SK-N-MC (cell line): ENCODE results near the gene LY6G5C.

Experiments used
- DNase-seq: peaks from one replicate; pipeline ENCODE4 v3.0.0-alpha.2; 2011; ENCODE audit warnings: low read depth, low spot score
- H3K27ac ChIP-seq: fragments of 200-600 bp; sonication (generic); 2 replicates; pipeline ENCODE4 v1.5.1; 2016; ENCODE audit warnings: mixed run types
- H3K36me3 ChIP-seq: fragments of 200-600 bp; sonication (generic); 2 replicates; pipeline ENCODE4 v1.6.1; 2017; ENCODE audit warnings: antibody characterized with exemption, low read length, mixed read lengths; ENCODE audit not compliant: insufficient read depth
- H3K4me3 ChIP-seq: fragments of 200-600 bp; sonication (generic); 2 replicates; pipeline ENCODE4 v1.5.1; 2016
- H3K9ac ChIP-seq: fragments of 200-600 bp; sonication (generic); 2 replicates; pipeline ENCODE4 v1.8.0; 2017; ENCODE audit warnings: mixed run types, mixed read lengths; ENCODE audit not compliant: insufficient read length
- H3K9me3 ChIP-seq: fragments of 200-600 bp; sonication (generic); 2 replicates; pipeline ENCODE4 v1.6.1; 2017; ENCODE audit warnings: low read depth, mild to moderate bottlenecking, antibody characterized with exemption, low read length, moderate library complexity, mixed read lengths
- EZH2 ChIP-seq: fragments of 200-600 bp; sonication (generic); IDR thresholded peaks from one replicate; pipeline ENCODE4 v1.6.1; 2017; ENCODE audit warnings: antibody characterized with exemption
- FOXP2 ChIP-seq: optimal IDR thresholded peaks from 2 replicates; pipeline ENCODE3; 2011; ENCODE audit warnings: mild to moderate bottlenecking, moderate library complexity; ENCODE audit not compliant: insufficient read depth; ENCODE audit errors: extremely low read length, control extremely low read depth
- POLR2AphosphoS5 ChIP-seq: IDR thresholded peaks from 2 replicates; pipeline ENCODE4 v1.6.1; 2012; ENCODE audit warnings: mild to moderate bottlenecking, low read depth, low read length, borderline replicate concordance

LY6G5C gene

GRCh38 chr6:31676322-31676903 lies 4.5 kb downstream of the LY6G5C start:
- no peak overlapping the region for H3K27ac ChIP-seq
- no peak for TF ChIP-seq FOXP2
- no peak for TF ChIP-seq POLR2AphosphoS5
- no peak for TF ChIP-seq EZH2
- H3K4me3 ChIP-seq = no peak overlapping the region
- DNase-seq = no peak
- no peaks in the 10 kb centered on the region for H3K9me3 ChIP-seq
- H3K9ac ChIP-seq = no peak overlapping the region
- peaks cover 12% of the 10 kb centered on the region; the same call in 1 of the 2 replicates for H3K36me3 ChIP-seq

- no peak within 1 kb of the TSS for H3K4me3 ChIP-seq
- no peak within 1 kb of the TSS for H3K9ac ChIP-seq
- H3K27ac ChIP-seq = no peak within 1 kb of the TSS
- DNase-seq = no peak
- H3K36me3 ChIP-seq = peaks cover 59% of the 10 kb centered on the region
- TF ChIP-seq POLR2AphosphoS5 (no peak), FOXP2 (no peak), EZH2 (no peak)
- no peaks in the 10 kb centered on the region for H3K9me3 ChIP-seq
These were observed 11.2 kb downstream of the LY6G5C start, which contains the start of gene LY6G5B for GRCh38 chr6:31669676-31670075. TSS of gene LY6G5B (plus strand) at chr6:31669976. CDS start at chr6:31670951, 975 bp downstream.

- TF ChIP-seq FOXP2 (no peak), POLR2AphosphoS5 (no peak), EZH2 (no peak)
- H3K4me3 ChIP-seq = peak overlapping the region; percentile 95
- peaks cover 68% of the 10 kb centered on the region for H3K36me3 ChIP-seq
- no peak for DNase-seq
- no peaks in the 10 kb centered on the region for H3K9me3 ChIP-seq
- H3K27ac ChIP-seq = no peak overlapping the region
- peak overlapping the region; percentile 97 for H3K9ac ChIP-seq
These were observed 14.4 kb downstream of the LY6G5C start for GRCh38 chr6:31666337-31666965.

- TF ChIP-seq EZH2 (no peak), POLR2AphosphoS5 (peak; percentile 83), FOXP2 (peak; percentile 88)
- Histone ChIP-seq H3K27ac (peak within 1 kb of the TSS; percentile 98), H3K9ac (peak within 1 kb of the TSS; percentile 98), H3K9me3 (no peaks in the 10 kb centered on the region), H3K36me3 (peaks cover 61% of the 10 kb centered on the region), H3K4me3 (peak within 1 kb of the TSS; percentile 95)
- peak; percentile 96 for DNase-seq
These were observed 15.1 kb downstream of the LY6G5C start, which contains the start of gene CSNK2B for GRCh38 chr6:31665501-31666336. TSS of gene CSNK2B (plus strand) at chr6:31666080. CDS start at chr6:31666832, 752 bp downstream.

GRCh38 chr6:31664790-31665500 lies 15.9 kb downstream of the LY6G5C start, which contains the start of gene GPANK1:
TSS of gene GPANK1 (minus strand) at chr6:31664997. CDS start at chr6:31664478, 519 bp downstream.
- H3K27ac ChIP-seq = peak within 1 kb of the TSS; percentile 98
- H3K4me3 ChIP-seq = peak within 1 kb of the TSS; percentile 95
- TF ChIP-seq POLR2AphosphoS5 = peak; percentile 81
- no peak for TF ChIP-seq EZH2
- TF ChIP-seq FOXP2 = peak; percentile 100
- peaks cover 53% of the 10 kb centered on the region for H3K36me3 ChIP-seq
- H3K9ac ChIP-seq = peak within 1 kb of the TSS; percentile 98
- peak; percentile 92 for DNase-seq
- H3K9me3 ChIP-seq = no peaks in the 10 kb centered on the region

- Histone ChIP-seq H3K9ac (peak overlapping the region; percentile 98), H3K9me3 (no peaks in the 10 kb centered on the region), H3K27ac (peak overlapping the region; percentile 98), H3K4me3 (peak overlapping the region; percentile 95), H3K36me3 (peaks cover 45% of the 10 kb centered on the region)
- DNase-seq = no peak
- TF ChIP-seq EZH2 (no peak), FOXP2 (no peak)
These were observed 16.7 kb downstream of the LY6G5C start for GRCh38 chr6:31663961-31664789.
